Germinal center (tissue), 1 donor: ENCODE data around the gene KCNQ1OT1.
A peak's percentile ranks its signal among the peaks of the same experiment; 100 is the strongest.

Experiments used
- DNase-seq: peaks from one replicate; pipeline ENCODE4 v3.0.0; 2012; ENCODE audit warnings: mixed read lengths, low spot score

KCNQ1OT1 gene

GRCh38 chr11:2719831-2720590 is 20.2 kb upstream of the KCNQ1OT1 start:
- DNase-seq = no peak

- no peak for DNase-seq
Observed at GRCh38 chr11:2718817-2719438, 19.1 kb upstream of the KCNQ1OT1 start.

GRCh38 chr11:2717561-2718325 is 17.9 kb upstream of the KCNQ1OT1 start:
- DNase-seq = no peak

- DNase-seq = no peak
Observed at GRCh38 chr11:2716376-2717095, 16.7 kb upstream of the KCNQ1OT1 start.

- no peak for DNase-seq
Observed at GRCh38 chr11:2715716-2716350, 16.0 kb upstream of the KCNQ1OT1 start.

- no peak for DNase-seq
Observed at GRCh38 chr11:2714871-2715270, 15.1 kb upstream of the KCNQ1OT1 start.

- no peak for DNase-seq
Observed at GRCh38 chr11:2714463-2714800, 14.6 kb upstream of the KCNQ1OT1 start.

GRCh38 chr11:2713661-2714462 is 14.1 kb upstream of the KCNQ1OT1 start:
- DNase-seq = no peak

- DNase-seq = no peak
Observed at GRCh38 chr11:2713094-2713493, 13.3 kb upstream of the KCNQ1OT1 start.

- DNase-seq = no peak
Observed at GRCh38 chr11:2711161-2711560, 11.4 kb upstream of the KCNQ1OT1 start.

- DNase-seq = no peak
Observed at GRCh38 chr11:2709429-2709828, 9.6 kb upstream of the KCNQ1OT1 start.

- no peak for DNase-seq
Observed at GRCh38 chr11:2708757-2709281, 9.0 kb upstream of the KCNQ1OT1 start.

GRCh38 chr11:2708151-2708581 is 8.4 kb upstream of the KCNQ1OT1 start:
- no peak for DNase-seq

- DNase-seq = no peak
Observed at GRCh38 chr11:2707736-2708135, 7.9 kb upstream of the KCNQ1OT1 start.

GRCh38 chr11:2706321-2706720 is 6.5 kb upstream of the KCNQ1OT1 start:
- no peak for DNase-seq

GRCh38 chr11:2704896-2705606 is 5.3 kb upstream of the KCNQ1OT1 start:
- no peak for DNase-seq

GRCh38 chr11:2704356-2704755 is 4.6 kb upstream of the KCNQ1OT1 start:
- DNase-seq = no peak

- peak; percentile 21 for DNase-seq
Observed at GRCh38 chr11:2703363-2704141, 3.8 kb upstream of the KCNQ1OT1 start.

GRCh38 chr11:2702771-2703362 is 3.1 kb upstream of the KCNQ1OT1 start:
- DNase-seq = no peak
